Astrocyte (in vitro differentiated cells and primary cell): ENCODE results near the gene PPARG.

ENCODE experiments used
- EZH2 ChIP-seq: IDR thresholded peaks from 2 replicates; pipeline ENCODE4 v1.6.1; 2012; ENCODE audit warnings: mild to moderate bottlenecking, low read length, inconsistent platforms; ENCODE audit not compliant: insufficient read depth
- TF ChIP-seq, protein P1 (sequence below): IDR thresholded peaks from 2 replicates; pipeline ENCODE4 v1.5.1; 2011; ENCODE audit warnings: low read depth, mild to moderate bottlenecking, inconsistent platforms, low read length, moderate library complexity; ENCODE audit not compliant: insufficient read depth

DNA sequence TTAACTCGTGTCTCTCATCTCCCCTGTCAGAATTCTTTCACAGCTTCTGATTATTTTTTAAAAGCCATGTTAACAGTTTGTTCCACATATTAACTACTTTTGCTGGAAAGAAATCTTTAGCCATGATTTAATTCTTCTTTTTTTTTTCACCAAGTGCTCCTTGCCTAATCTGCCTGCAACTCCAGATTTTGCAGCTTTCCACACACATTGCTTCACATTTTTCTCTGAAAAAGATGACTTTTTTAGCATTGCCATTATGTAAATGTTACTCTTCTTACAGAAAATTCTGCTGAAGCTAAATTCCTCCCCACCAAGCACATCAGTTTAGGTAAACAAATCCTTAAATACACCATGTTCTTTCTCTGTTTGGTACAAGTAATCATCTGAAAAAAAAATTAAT, 23.4 kb upstream of the PPARG start:
- TF ChIP-seq, protein P1, sequence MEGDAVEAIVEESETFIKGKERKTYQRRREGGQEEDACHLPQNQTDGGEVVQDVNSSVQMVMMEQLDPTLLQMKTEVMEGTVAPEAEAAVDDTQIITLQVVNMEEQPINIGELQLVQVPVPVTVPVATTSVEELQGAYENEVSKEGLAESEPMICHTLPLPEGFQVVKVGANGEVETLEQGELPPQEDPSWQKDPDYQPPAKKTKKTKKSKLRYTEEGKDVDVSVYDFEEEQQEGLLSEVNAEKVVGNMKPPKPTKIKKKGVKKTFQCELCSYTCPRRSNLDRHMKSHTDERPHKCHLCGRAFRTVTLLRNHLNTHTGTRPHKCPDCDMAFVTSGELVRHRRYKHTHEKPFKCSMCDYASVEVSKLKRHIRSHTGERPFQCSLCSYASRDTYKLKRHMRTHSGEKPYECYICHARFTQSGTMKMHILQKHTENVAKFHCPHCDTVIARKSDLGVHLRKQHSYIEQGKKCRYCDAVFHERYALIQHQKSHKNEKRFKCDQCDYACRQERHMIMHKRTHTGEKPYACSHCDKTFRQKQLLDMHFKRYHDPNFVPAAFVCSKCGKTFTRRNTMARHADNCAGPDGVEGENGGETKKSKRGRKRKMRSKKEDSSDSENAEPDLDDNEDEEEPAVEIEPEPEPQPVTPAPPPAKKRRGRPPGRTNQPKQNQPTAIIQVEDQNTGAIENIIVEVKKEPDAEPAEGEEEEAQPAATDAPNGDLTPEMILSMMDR = no peak
- no peak for TF ChIP-seq EZH2
